Activated effector memory CD4-positive, alpha-beta T cell treated with Interleukin-2 at 50 U/mL for 16 hours (primary cell): Measurements from ENCODE around the gene INVS.
A peak's percentile ranks its signal among the peaks of the same experiment; 100 is the strongest.
"Not testable (repeated sequence)": the region's sequence is repeated elsewhere in the genome, so short reads cannot be mapped to it uniquely, and the experiment has no call there.

Experiments used
- DNase-seq: peaks from one replicate; pipeline ENCODE4 v3.0.0-alpha.2; 2020

The INVS gene

DNA sequence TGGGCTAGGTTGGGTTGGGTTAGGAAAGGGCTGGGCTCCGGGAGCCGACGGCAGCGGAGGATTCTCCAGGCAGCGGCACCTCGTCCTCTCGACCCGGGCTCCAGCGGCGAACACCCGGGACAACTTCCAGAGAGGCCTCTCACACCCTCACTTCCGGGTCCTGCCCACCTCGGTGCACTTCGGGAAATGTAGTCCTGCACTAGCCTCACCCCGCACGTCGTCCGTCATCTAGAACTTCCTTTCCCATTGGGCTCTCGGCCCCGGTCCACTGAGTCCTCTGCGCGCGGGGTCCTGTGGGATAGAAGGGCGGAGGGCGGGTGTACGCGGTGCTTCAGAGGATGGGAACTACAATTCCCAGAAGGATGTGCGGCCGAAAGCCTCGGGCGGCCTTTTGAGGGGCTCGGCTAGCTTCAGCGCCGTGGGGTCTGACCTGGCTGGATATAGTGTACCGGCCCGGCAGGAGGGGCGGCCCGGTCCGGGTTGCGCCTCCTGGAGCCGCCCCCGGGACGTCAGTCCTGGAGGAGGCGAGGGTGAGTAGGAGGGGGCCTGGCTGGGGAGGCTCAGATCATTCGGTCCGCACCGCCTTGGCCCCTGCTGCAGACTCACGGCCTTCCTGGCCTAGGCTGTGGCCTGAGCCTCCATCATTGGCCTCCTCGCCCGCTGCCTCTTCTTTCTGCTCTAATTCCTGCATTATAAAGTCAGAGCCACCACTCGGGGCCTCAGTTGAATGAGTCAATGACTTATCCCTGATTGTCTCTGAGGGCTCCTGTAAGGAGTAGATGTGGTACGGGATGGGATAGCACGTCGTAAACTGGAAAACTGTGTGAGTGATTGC lies at the start of gene INVS, which contains the start of gene ERP44:
TSS of gene INVS (plus strand) at position 357 of the 835 bp plus-strand sequence. CDS start 5,279 bp downstream, outside the sequence.
TSS of gene ERP44 (minus strand) at position 114 of the 835 bp plus-strand sequence. CDS start 160 bp downstream, outside the sequence.
- DNase-seq = peak; percentile 95

- no peak for DNase-seq
Observed at GRCh38 chr9:100049551-100049950, 49.5 kb upstream of the INVS start.

GRCh38 chr9:100052375-100052774 lies 46.7 kb upstream of the INVS start:
- DNase-seq = no peak

GRCh38 chr9:100056561-100056960 lies 42.5 kb upstream of the INVS start:
- no peak for DNase-seq

GRCh38 chr9:100057624-100058023 lies 41.4 kb upstream of the INVS start:
- no peak for DNase-seq

DNA sequence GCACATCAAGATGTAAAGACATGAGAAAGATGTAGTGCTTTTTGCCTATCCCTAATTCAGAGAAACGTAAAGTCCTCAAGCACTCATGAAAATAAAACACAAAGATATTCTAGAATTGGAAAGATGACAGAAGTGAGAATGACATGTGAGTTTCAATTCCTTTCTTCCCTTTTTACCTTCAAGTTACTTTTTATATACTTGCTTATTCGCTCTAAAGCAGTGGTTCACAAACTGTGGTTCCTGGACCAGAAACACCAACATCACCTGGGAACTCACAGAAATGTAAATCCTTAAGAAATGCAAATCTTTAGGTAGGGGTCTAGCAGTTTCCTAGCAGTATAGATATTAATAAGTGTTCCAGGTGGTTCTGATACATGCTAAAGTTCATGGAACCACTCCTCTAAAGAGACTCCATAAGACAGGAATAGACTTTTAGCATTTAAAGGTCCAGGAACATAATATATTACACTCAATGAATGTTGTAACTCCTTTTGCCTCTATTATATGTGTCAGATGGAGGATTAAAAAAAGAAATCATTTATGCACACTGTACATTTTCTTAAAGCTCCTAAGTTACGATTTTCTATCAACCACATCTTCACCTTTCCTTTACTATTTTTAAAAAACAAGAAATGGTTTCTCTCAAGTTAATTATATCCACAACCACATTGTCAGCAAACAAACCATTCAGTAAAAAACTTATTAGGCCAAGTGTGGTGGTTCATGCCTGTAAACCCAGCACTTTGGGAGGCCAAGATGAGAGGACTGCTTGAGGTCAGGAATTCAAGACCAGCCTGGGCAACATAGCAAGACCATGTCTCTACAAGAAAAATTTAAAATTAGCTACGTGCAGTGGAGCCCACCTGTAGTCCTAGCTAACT lies 40.1 kb upstream of the INVS start:
- no peak for DNase-seq

GRCh38 chr9:100062683-100063082 lies 36.4 kb upstream of the INVS start:
- not testable (repeated sequence) for DNase-seq

GRCh38 chr9:100063185-100063584 lies 35.9 kb upstream of the INVS start:
- DNase-seq = no peak

- no peak for DNase-seq
Observed at GRCh38 chr9:100064872-100065581, 34.0 kb upstream of the INVS start.

GRCh38 chr9:100066539-100066938 lies 32.5 kb upstream of the INVS start:
- DNase-seq = no peak

DNA sequence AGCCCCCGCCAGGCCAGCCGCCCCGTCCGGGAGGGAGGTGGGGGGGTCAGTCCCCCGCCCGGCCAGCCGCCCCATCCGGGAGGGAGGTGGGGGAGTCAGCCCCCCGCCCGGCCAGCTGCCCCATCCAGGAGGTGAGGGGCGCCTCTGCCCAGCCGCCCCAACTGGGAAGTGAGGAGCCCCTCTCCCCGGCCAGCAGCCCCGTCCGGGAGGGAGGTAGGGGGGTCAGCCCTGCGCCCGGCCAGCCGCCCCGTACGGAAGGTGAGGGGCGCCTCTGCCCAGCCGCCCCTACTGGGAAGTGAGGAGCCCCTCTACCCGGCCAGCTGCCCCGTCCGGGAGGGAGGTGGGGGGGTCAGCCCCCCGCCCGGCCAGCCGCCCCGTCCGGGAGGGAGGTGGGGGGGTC lies 31.1 kb upstream of the INVS start:
- not testable (repeated sequence) for DNase-seq

- not testable (repeated sequence) for DNase-seq
Observed at GRCh38 chr9:100069068-100069467, 30.0 kb upstream of the INVS start.

DNA sequence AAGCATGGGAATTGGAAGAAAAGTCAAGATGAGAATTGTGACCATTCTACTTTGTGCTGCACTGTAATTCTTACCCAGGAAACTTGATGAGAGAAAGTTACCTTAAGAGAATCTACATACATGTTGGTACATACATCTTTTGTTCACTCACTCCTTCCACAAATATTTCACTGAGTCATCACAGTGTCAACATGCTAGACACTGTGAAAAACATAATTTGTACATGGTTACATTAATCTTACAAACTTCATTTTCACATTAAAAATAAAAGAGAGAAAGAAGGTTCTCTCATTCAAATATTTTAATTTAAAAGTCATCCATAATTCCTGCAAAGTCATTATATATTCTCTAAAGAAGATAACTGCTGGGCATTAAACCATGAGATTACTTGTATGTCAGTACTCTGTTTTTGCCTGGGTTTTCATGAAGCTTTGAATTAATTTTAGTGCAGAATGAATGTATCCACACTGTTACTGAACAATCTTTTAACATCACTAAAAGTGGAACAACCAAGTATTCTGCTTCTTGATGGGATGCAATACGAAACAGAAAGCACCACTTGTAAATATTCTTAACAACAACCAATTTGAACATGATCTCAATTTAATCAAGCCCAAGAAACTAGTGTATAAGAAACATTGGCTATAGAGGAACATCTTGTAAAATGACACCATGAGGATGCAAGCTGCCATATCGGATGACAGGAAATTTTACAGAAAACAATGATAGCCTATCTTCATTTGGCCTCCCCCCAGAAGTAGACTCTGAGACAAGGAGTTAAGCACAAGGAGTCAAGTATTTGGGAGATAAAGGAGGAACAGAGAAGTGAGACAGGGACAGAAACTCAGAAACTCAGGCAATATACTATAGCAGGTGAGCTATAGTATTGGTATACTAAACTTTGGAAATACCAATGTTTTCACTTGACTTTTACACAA lies 28.7 kb upstream of the INVS start:
- DNase-seq = no peak

GRCh38 chr9:100071271-100071670 lies 27.8 kb upstream of the INVS start:
- DNase-seq = no peak

- no peak for DNase-seq
Observed at GRCh38 chr9:100072805-100073204, 26.2 kb upstream of the INVS start.

GRCh38 chr9:100074093-100074492 lies 24.9 kb upstream of the INVS start:
- DNase-seq = no peak

- DNase-seq = no peak
Observed at GRCh38 chr9:100074989-100075388, 24.1 kb upstream of the INVS start.

DNA sequence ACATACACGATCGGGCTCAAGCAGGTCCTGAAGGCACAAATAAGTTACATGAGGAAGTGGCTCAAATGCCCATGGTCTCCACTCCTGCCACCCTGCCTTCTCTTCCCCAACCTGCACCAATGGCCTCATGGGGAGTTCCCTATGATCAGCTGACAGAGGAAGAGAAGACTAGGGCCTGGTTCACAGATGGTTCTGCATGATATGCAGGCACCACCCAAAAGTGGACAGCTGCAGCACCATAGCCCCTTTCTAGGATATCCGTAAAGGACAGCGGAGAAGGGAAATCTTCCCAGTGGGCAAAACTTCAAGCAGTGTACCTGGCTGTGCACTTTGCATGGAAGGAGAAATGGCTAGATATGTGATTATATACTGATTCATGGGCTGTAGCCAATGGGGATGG lies 22.8 kb upstream of the INVS start:
- not testable (repeated sequence) for DNase-seq

DNA sequence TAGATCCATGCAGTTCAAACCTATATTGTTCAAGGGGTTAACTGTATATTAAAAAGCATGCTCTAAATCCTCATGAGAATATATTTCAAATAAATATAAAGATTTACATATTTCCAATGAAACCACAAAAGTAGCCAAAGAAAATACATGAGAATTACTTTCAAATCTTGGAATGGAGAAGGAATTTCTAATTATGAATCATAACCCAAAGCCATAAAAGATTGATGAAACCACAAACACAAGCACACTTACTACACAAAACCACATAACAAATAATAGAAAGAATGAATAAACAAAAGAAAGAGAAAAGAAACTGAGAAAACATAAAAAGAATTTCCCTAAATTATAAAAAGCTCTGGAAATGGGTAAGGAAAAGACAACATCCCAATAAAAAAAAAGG lies 16.3 kb upstream of the INVS start:
- no peak for DNase-seq

DNA sequence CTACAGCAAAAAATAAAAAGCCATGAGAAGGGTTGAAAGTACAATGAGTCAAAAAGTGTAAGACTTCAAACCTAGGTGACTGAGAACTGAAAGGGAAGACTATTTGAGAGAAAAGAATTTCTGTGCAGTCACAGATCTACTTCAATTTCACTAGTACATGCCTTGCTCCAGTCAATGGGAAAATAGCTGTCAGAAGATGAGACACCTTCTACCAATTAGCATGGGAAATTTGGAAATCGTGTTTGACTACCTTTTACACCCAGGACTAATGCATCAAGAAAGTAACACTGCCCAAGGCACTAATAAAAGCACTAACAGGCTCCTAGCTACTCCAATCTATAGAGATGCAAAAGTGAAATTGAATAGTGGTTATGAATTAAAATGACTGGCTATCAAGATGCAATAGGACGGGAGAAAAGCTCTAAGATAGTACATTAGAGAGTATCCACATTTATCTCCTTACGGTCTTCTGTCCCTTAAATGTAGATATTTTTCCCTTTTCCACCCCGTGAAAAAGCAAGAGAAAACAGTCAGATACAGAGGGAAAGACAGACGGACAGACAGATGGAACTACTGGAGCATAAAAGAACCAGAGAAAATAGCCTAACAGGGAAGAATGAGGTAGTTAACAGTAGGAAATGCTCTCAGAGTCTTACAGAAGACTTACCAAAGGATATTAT lies 15.5 kb upstream of the INVS start:
- no peak for DNase-seq

GRCh38 chr9:100084128-100084453 lies 15.0 kb upstream of the INVS start:
- DNase-seq = no peak
